Parathyroid adenoma (tissue), 2 donors: ENCODE data around the gene FAM131C.

ENCODE experiments used
- H2AFZ ChIP-seq: fragments of 300-600 bp; sonication (generic); one replicate; pipeline ENCODE4 v1.7.0; 2017; ENCODE audit warnings: antibody characterized with exemption, mild to moderate bottlenecking
- H3K27ac ChIP-seq: fragments of 300-600 bp; sonication (generic); one replicate; pipeline ENCODE4 v1.7.0; 2017
- H3K27me3 ChIP-seq: fragments of 300-600 bp; sonication (generic); one replicate; pipeline ENCODE4 v1.7.0; 2017; ENCODE audit warnings: low read length; ENCODE audit not compliant: control insufficient read depth, insufficient read depth
- H3K36me3 ChIP-seq: fragments of 300-600 bp; sonication (generic); one replicate; pipeline ENCODE4 v1.7.0; 2017; ENCODE audit warnings: low read length; ENCODE audit not compliant: control insufficient read depth, insufficient read depth
- H3K4me1 ChIP-seq: fragments of 300-600 bp; sonication (generic); one replicate; pipeline ENCODE4 v1.7.0; 2017; ENCODE audit warnings: control low read depth
- H3K4me2 ChIP-seq: fragments of 300-600 bp; sonication (generic); one replicate; pipeline ENCODE4 v1.7.0; 2017; ENCODE audit warnings: low read length
- H3K4me3 ChIP-seq: fragments of 300-600 bp; sonication (generic); one replicate; pipeline ENCODE4 v1.7.0; 2017; ENCODE audit warnings: low read depth, low read length
- H3K79me2 ChIP-seq: fragments of 300-600 bp; sonication (generic); one replicate; pipeline ENCODE4 v1.7.0; 2017; ENCODE audit warnings: control low read depth
- H3K9ac ChIP-seq: fragments of 300-600 bp; sonication (generic); one replicate; pipeline ENCODE4 v1.7.0; 2017; ENCODE audit warnings: mild to moderate bottlenecking
- H3K9me3 ChIP-seq: fragments of 300-600 bp; sonication (generic); one replicate; pipeline ENCODE4 v1.7.0; 2017; ENCODE audit warnings: low read length; ENCODE audit not compliant: control insufficient read depth
- CTCF ChIP-seq: fragments of 300-600 bp; sonication (generic); IDR thresholded peaks from one replicate; pipeline ENCODE4 v1.7.0; 2017; ENCODE audit warnings: antibody characterized with exemption, mild to moderate bottlenecking
- donor health status: primary hyperparathyroidism.

FAM131C gene

GRCh38 chr1:16067933-16068332 is 5.5 kb downstream of the FAM131C start:
- Histone ChIP-seq H3K27ac (no peak overlapping the region), H2AFZ (no peak overlapping the region), H3K27me3 (no peaks in the 10 kb centered on the region), H3K9me3 (no peaks in the 10 kb centered on the region), H3K79me2 (no peaks in the 10 kb centered on the region), H3K4me1 (peaks cover 4% of the 10 kb centered on the region), H3K4me2 (no peak overlapping the region), H3K9ac (no peak overlapping the region), H3K36me3 (no peaks in the 10 kb centered on the region), H3K4me3 (no peak overlapping the region)
- TF ChIP-seq CTCF = no peak

- Histone ChIP-seq H3K27ac (no peak overlapping the region), H3K27me3 (no peaks in the 10 kb centered on the region), H3K36me3 (no peaks in the 10 kb centered on the region), H3K9me3 (no peaks in the 10 kb centered on the region), H3K4me1 (peaks cover 4% of the 10 kb centered on the region), H3K4me2 (no peak overlapping the region), H3K4me3 (no peak overlapping the region), H2AFZ (no peak overlapping the region), H3K9ac (no peak overlapping the region), H3K79me2 (no peaks in the 10 kb centered on the region)
- TF ChIP-seq CTCF = no peak
Measured at GRCh38 chr1:16067127-16067768, 6.2 kb downstream of the FAM131C start.

GRCh38 chr1:16066245-16066644 is 7.2 kb downstream of the FAM131C start:
- Histone ChIP-seq H3K27me3 (no peaks in the 10 kb centered on the region), H3K4me2 (no peak overlapping the region), H3K79me2 (no peaks in the 10 kb centered on the region), H3K9ac (no peak overlapping the region), H2AFZ (no peak overlapping the region), H3K4me3 (no peak overlapping the region), H3K4me1 (peaks cover 4% of the 10 kb centered on the region), H3K9me3 (no peaks in the 10 kb centered on the region), H3K36me3 (no peaks in the 10 kb centered on the region), H3K27ac (no peak overlapping the region)
- no peak for TF ChIP-seq CTCF

GRCh38 chr1:16065269-16065576 is 8.2 kb downstream of the FAM131C start:
- H3K36me3 ChIP-seq = no peaks in the 10 kb centered on the region
- H3K4me3 ChIP-seq = no peak overlapping the region
- no peak overlapping the region for H2AFZ ChIP-seq
- peaks cover 4% of the 10 kb centered on the region for H3K4me1 ChIP-seq
- TF ChIP-seq CTCF = no peak
- H3K4me2 ChIP-seq = no peak overlapping the region
- no peak overlapping the region for H3K27ac ChIP-seq
- H3K9me3 ChIP-seq = no peaks in the 10 kb centered on the region
- H3K9ac ChIP-seq = no peak overlapping the region
- no peaks in the 10 kb centered on the region for H3K79me2 ChIP-seq
- no peaks in the 10 kb centered on the region for H3K27me3 ChIP-seq

GRCh38 chr1:16064536-16065268 is 8.7 kb downstream of the FAM131C start:
- Histone ChIP-seq H3K27me3 (no peaks in the 10 kb centered on the region), H3K79me2 (no peaks in the 10 kb centered on the region), H3K4me2 (no peak overlapping the region), H3K36me3 (no peaks in the 10 kb centered on the region), H3K9ac (no peak overlapping the region), H3K4me3 (no peak overlapping the region), H3K27ac (no peak overlapping the region), H2AFZ (no peak overlapping the region), H3K9me3 (no peaks in the 10 kb centered on the region), H3K4me1 (peaks cover 4% of the 10 kb centered on the region)
- TF ChIP-seq CTCF = no peak
